Activated B cell treated with CpG ODN at 0.5 μM for 24 hours (primary cell): ENCODE data around the gene CCDC82. TPM values are rescaled to one million over a fixed set of nuclear protein-coding genes. Genes with fewer than 3 reads are reported as not detected.
A peak's percentile ranks its signal among the peaks of the same experiment; 100 is the strongest.

ENCODE experiments used
- ATAC-seq: fragments of 200-7000 bp; cut with Tn5 transposase; one replicate; pipeline ENCODE4 v1.10.0; 2021; ENCODE audit warnings: low read depth, mild to moderate bottlenecking, moderate library complexity
- CTCF ChIA-PET: fragments of 350-600 bp; sonication (Branson Sonifier 250); formaldehyde crosslinking; loops from one replicate; lab custom pipeline; 2021; ENCODE audit warnings: antibody characterized with exemption; lab: Charles Lee
- POLR2A ChIA-PET: fragments of 350-600 bp; sonication (Branson Sonifier 250); formaldehyde crosslinking; loops from one replicate; lab custom pipeline; 2021; ENCODE audit warnings: antibody characterized with exemption; lab: Charles Lee
- DNase-seq: peaks from one replicate; pipeline ENCODE4 v3.0.0; 2022
- H3K27ac Mint-ChIP-seq: one replicate; pipeline ENCODE4 v1.8.0; 2020; ENCODE audit warnings: mixed read lengths
- H3K27me3 Mint-ChIP-seq: one replicate; pipeline ENCODE4 v1.8.0; 2021; ENCODE audit warnings: mixed read lengths
- H3K36me3 Mint-ChIP-seq: one replicate; pipeline ENCODE4 v1.8.0; 2021; ENCODE audit warnings: low read depth, mixed read lengths
- H3K4me1 Mint-ChIP-seq: one replicate; pipeline ENCODE4 v1.8.0; 2021; ENCODE audit warnings: mixed read lengths
- H3K4me3 Mint-ChIP-seq: one replicate; pipeline ENCODE4 v1.8.0; 2020; ENCODE audit warnings: mild to moderate bottlenecking, mixed read lengths
- H3K9me3 Mint-ChIP-seq: one replicate; pipeline ENCODE4 v1.8.0; 2020; ENCODE audit warnings: mixed read lengths
- CTCF ChIP-seq: fragments of 200-600 bp; IDR thresholded peaks from one replicate; pipeline ENCODE4 v1.8.0; 2022; ENCODE audit warnings: antibody characterized with exemption, mild to moderate bottlenecking
- intact Hi-C: fragments of 100-400 bp; cut with micrococcal nuclease; formaldehyde crosslinking; loops from one replicate; pipeline ENCODE4 v1.15.1; 2024
- total RNA-seq: library from RNA; stranded (reverse); gene quantifications from 2 replicates; pipeline ENCODE4 v1.2.3, GENCODE V29; 2022

CCDC82 gene
- total RNA-seq, 1 donor from 2014 or later = 33.8 TPM

- ATAC-seq = peak; percentile 42
These were observed 86.6 kb downstream of the CCDC82 start for GRCh38 chr11:96303064-96303463.

More at GRCh38 chr11:96303064-96303463, 86.6 kb downstream of the CCDC82 start:
- Mint-ChIP-seq H3K27ac (no peak overlapping the region), H3K4me1 (peaks cover 63% of the 10 kb centered on the region), H3K4me3 (no peak overlapping the region), H3K27me3 (no peaks in the 10 kb centered on the region), H3K36me3 (peaks cover 13% of the 10 kb centered on the region), H3K9me3 (no peaks in the 10 kb centered on the region)
- no peak for DNase-seq
- no peak for TF ChIP-seq CTCF
- POLR2A ChIA-PET = no interaction called here
- intact Hi-C loops = loop anchor here (2.0 kb wide), 1 partner anchor 16 kb away; no protein-coding TSS in a partner anchor
- CTCF ChIA-PET = interaction anchor here (1.5 kb wide), 1 partner anchor 40 kb away, joined by 3 read pairs; the partner anchor contains the start of gene MAML2

Other genes starting within 250 kb of the CCDC82 start
- gene MAML2, start 46.7 kb downstream of the CCDC82 start, total RNA-seq = 20.9 and 24.8 TPM in 2 replicates
- 9.6 and 9.8 TPM in 2 replicates for gene JRKL, start 101 bp upstream of the CCDC82 start, total RNA-seq